HEK293 (cell line): ENCODE measurements around the gene GM2A.

Experiments
- GLIS1 ChIP-seq: fragments of 450-650 bp; formaldehyde crosslinking; IDR thresholded peaks from 2 replicates; pipeline ENCODE4 v1.5.1; 2016; ENCODE audit warnings: missing biosample characterization, missing genetic modification characterization
- HOXD13 ChIP-seq: sonication (generic); formaldehyde crosslinking; IDR thresholded peaks from 2 replicates; pipeline ENCODE4 v1.8.0; 2022; ENCODE audit warnings: missing genetic modification reagents, borderline replicate concordance
- PRDM10 ChIP-seq: fragments of 450-650 bp; formaldehyde crosslinking; IDR thresholded peaks from 2 replicates; pipeline ENCODE4 v1.5.1; 2016; ENCODE audit warnings: missing biosample characterization, missing genetic modification characterization
- SP3 ChIP-seq: fragments of 450-650 bp; formaldehyde crosslinking; IDR thresholded peaks from 2 replicates; pipeline ENCODE4 v1.5.1; 2016; ENCODE audit warnings: missing biosample characterization, missing genetic modification characterization
- WT1 ChIP-seq: fragments of 450-650 bp; formaldehyde crosslinking; IDR thresholded peaks from 2 replicates; pipeline ENCODE4 v1.5.1; 2016; ENCODE audit warnings: missing biosample characterization, missing genetic modification characterization
- YY1 ChIP-seq: fragments of 450-650 bp; formaldehyde crosslinking; IDR thresholded peaks from 2 replicates; pipeline ENCODE4 v1.5.1; 2018; ENCODE audit warnings: missing biosample characterization, missing genetic modification characterization
- ZBTB21 ChIP-seq: fragments of 450-650 bp; formaldehyde crosslinking; IDR thresholded peaks from 2 replicates; pipeline ENCODE4 v1.5.1; 2017; ENCODE audit warnings: missing biosample characterization, missing genetic modification characterization
- ZBTB8A ChIP-seq: fragments of 450-650 bp; formaldehyde crosslinking; IDR thresholded peaks from 2 replicates; pipeline ENCODE4 v1.5.1; 2016; ENCODE audit warnings: missing biosample characterization, missing genetic modification characterization
- ZFHX2 ChIP-seq: fragments of 450-650 bp; formaldehyde crosslinking; conservative IDR thresholded peaks from 2 replicates; pipeline ENCODE4 v1.5.1; 2016; ENCODE audit warnings: missing biosample characterization, missing genetic modification characterization
- ZNF114 ChIP-seq: fragments of 450-650 bp; formaldehyde crosslinking; IDR thresholded peaks from 2 replicates; pipeline ENCODE4 v1.5.0; 2017; ENCODE audit warnings: missing biosample characterization, missing genetic modification characterization
- ZNF132 ChIP-seq: fragments of 450-650 bp; formaldehyde crosslinking; IDR thresholded peaks from 2 replicates; pipeline ENCODE4 v1.5.1; 2017; ENCODE audit warnings: missing biosample characterization, missing genetic modification characterization, borderline replicate concordance
- ZNF2 ChIP-seq: fragments of 450-650 bp; formaldehyde crosslinking; IDR thresholded peaks from 2 replicates; pipeline ENCODE4 v1.5.1; 2016; ENCODE audit warnings: missing biosample characterization, missing genetic modification characterization
- ZNF223 ChIP-seq: fragments of 450-650 bp; formaldehyde crosslinking; IDR thresholded peaks from 2 replicates; pipeline ENCODE4 v1.5.1; 2016; ENCODE audit warnings: missing biosample characterization, missing genetic modification characterization
- ZNF280D ChIP-seq: fragments of 450-650 bp; formaldehyde crosslinking; IDR thresholded peaks from 2 replicates; pipeline ENCODE4 v1.5.1; 2016; ENCODE audit warnings: missing biosample characterization, missing genetic modification characterization
- ZNF292 ChIP-seq: fragments of 450-650 bp; formaldehyde crosslinking; IDR thresholded peaks from 2 replicates; pipeline ENCODE4 v1.5.1; 2016; ENCODE audit warnings: low read depth, missing biosample characterization, missing genetic modification characterization, borderline replicate concordance
- ZNF341 ChIP-seq: fragments of 450-650 bp; formaldehyde crosslinking; IDR thresholded peaks from 2 replicates; pipeline ENCODE4; 2016; ENCODE audit warnings: low read depth, missing biosample characterization, missing genetic modification characterization
- ZNF354C ChIP-seq: fragments of 450-650 bp; formaldehyde crosslinking; IDR thresholded peaks from 2 replicates; pipeline ENCODE4 v1.5.1; 2016; ENCODE audit warnings: missing biosample characterization, missing genetic modification characterization, low read depth, borderline replicate concordance
- ZNF48 ChIP-seq: fragments of 450-650 bp; formaldehyde crosslinking; IDR thresholded peaks from 2 replicates; pipeline ENCODE4 v1.5.1; 2016; ENCODE audit warnings: missing biosample characterization, missing genetic modification characterization
- ZNF501 ChIP-seq: fragments of 450-650 bp; formaldehyde crosslinking; IDR thresholded peaks from 2 replicates; pipeline ENCODE4 v1.5.1; 2016; ENCODE audit warnings: missing biosample characterization, missing genetic modification characterization
- ZNF560 ChIP-seq: fragments of 450-650 bp; formaldehyde crosslinking; IDR thresholded peaks from 2 replicates; pipeline ENCODE4 v1.5.1; 2017; ENCODE audit warnings: missing biosample characterization, missing genetic modification characterization, borderline replicate concordance
- ZNF624 ChIP-seq: fragments of 450-650 bp; formaldehyde crosslinking; IDR thresholded peaks from 2 replicates; pipeline ENCODE4 v1.5.1; 2017; ENCODE audit warnings: missing biosample characterization, missing genetic modification characterization
- ZNF629 ChIP-seq: fragments of 450-650 bp; formaldehyde crosslinking; IDR thresholded peaks from 2 replicates; pipeline ENCODE4 v1.5.1; 2017; ENCODE audit warnings: missing biosample characterization, missing genetic modification characterization
- ZNF660 ChIP-seq: fragments of 450-650 bp; IDR thresholded peaks from 2 replicates; pipeline ENCODE4 v1.5.1; 2018; ENCODE audit warnings: missing biosample characterization, mild to moderate bottlenecking, missing genetic modification characterization
- ZNF768 ChIP-seq: fragments of 450-650 bp; formaldehyde crosslinking; IDR thresholded peaks from 2 replicates; pipeline ENCODE4 v1.5.1; 2018; ENCODE audit warnings: missing biosample characterization, mild to moderate bottlenecking, missing genetic modification characterization
- ZNF785 ChIP-seq: fragments of 450-650 bp; formaldehyde crosslinking; IDR thresholded peaks from 2 replicates; pipeline ENCODE4 v1.5.1; 2016; ENCODE audit warnings: missing biosample characterization, missing genetic modification characterization
- ZNF843 ChIP-seq: fragments of 450-650 bp; formaldehyde crosslinking; IDR thresholded peaks from 2 replicates; pipeline ENCODE4 v1.5.1; 2016; ENCODE audit warnings: missing biosample characterization, missing genetic modification characterization
- TF ChIP-seq, protein P1 (sequence below): fragments of 450-650 bp; formaldehyde crosslinking; IDR thresholded peaks from 2 replicates; pipeline ENCODE4 v1.5.1; 2016; ENCODE audit warnings: missing biosample characterization, missing genetic modification characterization

GM2A gene

GRCh38 chr5:151223447-151224264 lies 29.3 kb upstream of the GM2A start, which contains the start of gene CCDC69 (continued):
- TF ChIP-seq ZNF132 = no peak
- TF ChIP-seq ZNF114 = no peak
- TF ChIP-seq ZNF624 (tag by site-specific recombination) = no peak
- TF ChIP-seq ZBTB21 (tag by site-specific recombination) = no peak
- TF ChIP-seq YY1 = no peak
- TF ChIP-seq ZNF660 (tag by site-specific recombination) = peak; percentile 72; the same call in 1 of the 2 replicates
- peak; percentile 24; the same call in 1 of the 2 replicates for TF ChIP-seq ZNF560 (tag by site-specific recombination)
- TF ChIP-seq ZNF223 = no peak
- TF ChIP-seq HOXD13 (CRISPR knock-in tag) = no peak
- no peak; the same call in 1 of the 2 replicates for TF ChIP-seq GLIS1 (tag by site-specific recombination)
- TF ChIP-seq ZNF354C = no peak
- TF ChIP-seq ZNF292 (tag by site-specific recombination) = no peak
- no peak for TF ChIP-seq ZNF629 (tag by site-specific recombination)
- peak; percentile 27; the same call in 1 of the 2 replicates for TF ChIP-seq ZNF501 (tag by site-specific recombination)
- TF ChIP-seq, protein P1, sequence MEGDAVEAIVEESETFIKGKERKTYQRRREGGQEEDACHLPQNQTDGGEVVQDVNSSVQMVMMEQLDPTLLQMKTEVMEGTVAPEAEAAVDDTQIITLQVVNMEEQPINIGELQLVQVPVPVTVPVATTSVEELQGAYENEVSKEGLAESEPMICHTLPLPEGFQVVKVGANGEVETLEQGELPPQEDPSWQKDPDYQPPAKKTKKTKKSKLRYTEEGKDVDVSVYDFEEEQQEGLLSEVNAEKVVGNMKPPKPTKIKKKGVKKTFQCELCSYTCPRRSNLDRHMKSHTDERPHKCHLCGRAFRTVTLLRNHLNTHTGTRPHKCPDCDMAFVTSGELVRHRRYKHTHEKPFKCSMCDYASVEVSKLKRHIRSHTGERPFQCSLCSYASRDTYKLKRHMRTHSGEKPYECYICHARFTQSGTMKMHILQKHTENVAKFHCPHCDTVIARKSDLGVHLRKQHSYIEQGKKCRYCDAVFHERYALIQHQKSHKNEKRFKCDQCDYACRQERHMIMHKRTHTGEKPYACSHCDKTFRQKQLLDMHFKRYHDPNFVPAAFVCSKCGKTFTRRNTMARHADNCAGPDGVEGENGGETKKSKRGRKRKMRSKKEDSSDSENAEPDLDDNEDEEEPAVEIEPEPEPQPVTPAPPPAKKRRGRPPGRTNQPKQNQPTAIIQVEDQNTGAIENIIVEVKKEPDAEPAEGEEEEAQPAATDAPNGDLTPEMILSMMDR (tag by site-specific recombination) = no peak
- no peak for TF ChIP-seq ZFHX2
- 0 out of 2 replicates have a peak, but pooled peaks have one; percentile 12 for TF ChIP-seq ZNF341 (tag by site-specific recombination)
- TF ChIP-seq ZNF2 (tag by site-specific recombination) = no peak
- TF ChIP-seq SP3 (tag by site-specific recombination) = no peak
- TF ChIP-seq ZBTB8A (tag by site-specific recombination) = peak; percentile 63
- TF ChIP-seq ZNF785 (tag by site-specific recombination) = no peak
- peak; percentile 54 for TF ChIP-seq PRDM10 (tag by site-specific recombination)
- TF ChIP-seq ZNF280D (tag by site-specific recombination) = peak; percentile 50; the same call in 1 of the 2 replicates
- TF ChIP-seq ZNF48 (tag by site-specific recombination) = no peak
- TF ChIP-seq ZNF768 (tag by site-specific recombination) = peak; percentile 99
- TF ChIP-seq ZNF843 (tag by site-specific recombination) = no peak
- no peak for TF ChIP-seq WT1 (tag by site-specific recombination)
